OCI-LY3 (cell line): ENCODE measurements around the gene TRMT1.

ENCODE experiments used
- EZH2phosphoT487 ChIP-seq: fragments of 200-600 bp; shearing (Covaris generic); IDR thresholded peaks from 2 replicates; pipeline ENCODE4 v1.6.1; 2018; ENCODE audit warnings: antibody characterized with exemption, mixed run types, low read depth
- TF ChIP-seq, protein P1 (sequence below): fragments of 200-600, 300-600 bp; sonication (generic); IDR thresholded peaks from 2 replicates; pipeline ENCODE4 v1.5.1; 2014; ENCODE audit warnings: antibody characterized with exemption, low read length, low read depth

DNA sequence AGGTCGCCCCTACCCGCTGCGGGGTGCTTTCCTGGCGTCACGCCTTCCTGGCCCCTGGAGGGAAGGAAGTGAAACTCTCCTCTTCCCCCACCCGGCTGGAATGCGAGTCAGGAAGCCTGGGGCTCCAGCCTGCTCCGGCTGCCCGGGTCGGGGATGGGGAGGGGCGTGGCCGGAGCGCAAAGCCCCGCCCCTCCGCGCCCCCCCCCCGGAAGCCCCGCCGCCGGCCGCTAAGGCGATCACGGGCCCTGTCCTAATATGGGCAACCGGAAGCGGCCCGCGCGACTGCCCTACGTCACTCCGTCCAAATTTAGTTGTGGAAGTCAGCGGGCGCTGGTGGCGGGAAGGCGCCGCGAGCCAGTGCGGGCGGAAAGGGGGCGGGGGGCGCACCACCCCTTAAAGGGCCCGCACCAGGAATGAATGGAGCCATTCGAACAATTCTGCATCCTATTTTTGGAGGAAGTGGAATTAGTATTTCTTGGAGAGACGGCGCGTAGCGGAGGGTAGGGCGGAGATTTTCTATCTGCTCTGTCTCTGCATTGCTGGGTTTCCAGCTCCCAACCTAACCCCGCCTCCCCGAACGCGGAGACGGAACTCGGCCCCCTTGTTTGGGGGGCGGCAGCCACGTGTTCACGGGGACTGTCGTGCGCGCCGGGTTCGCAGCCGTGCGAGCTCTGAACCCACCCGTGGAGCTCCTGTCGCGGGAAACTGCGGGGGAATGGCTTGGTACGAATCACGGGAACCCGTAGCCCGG is 35.2 kb upstream of the TRMT1 start:
- TF ChIP-seq, protein P1, sequence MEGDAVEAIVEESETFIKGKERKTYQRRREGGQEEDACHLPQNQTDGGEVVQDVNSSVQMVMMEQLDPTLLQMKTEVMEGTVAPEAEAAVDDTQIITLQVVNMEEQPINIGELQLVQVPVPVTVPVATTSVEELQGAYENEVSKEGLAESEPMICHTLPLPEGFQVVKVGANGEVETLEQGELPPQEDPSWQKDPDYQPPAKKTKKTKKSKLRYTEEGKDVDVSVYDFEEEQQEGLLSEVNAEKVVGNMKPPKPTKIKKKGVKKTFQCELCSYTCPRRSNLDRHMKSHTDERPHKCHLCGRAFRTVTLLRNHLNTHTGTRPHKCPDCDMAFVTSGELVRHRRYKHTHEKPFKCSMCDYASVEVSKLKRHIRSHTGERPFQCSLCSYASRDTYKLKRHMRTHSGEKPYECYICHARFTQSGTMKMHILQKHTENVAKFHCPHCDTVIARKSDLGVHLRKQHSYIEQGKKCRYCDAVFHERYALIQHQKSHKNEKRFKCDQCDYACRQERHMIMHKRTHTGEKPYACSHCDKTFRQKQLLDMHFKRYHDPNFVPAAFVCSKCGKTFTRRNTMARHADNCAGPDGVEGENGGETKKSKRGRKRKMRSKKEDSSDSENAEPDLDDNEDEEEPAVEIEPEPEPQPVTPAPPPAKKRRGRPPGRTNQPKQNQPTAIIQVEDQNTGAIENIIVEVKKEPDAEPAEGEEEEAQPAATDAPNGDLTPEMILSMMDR: no peak
- TF ChIP-seq EZH2phosphoT487: no peak
